ENCODE data around the gene HYAL3.
"Not testable (repeated sequence)": the region's sequence is repeated elsewhere in the genome, so short reads cannot be mapped to it uniquely, and the experiment has no call there.

The HYAL3 gene

GRCh38 chr3:50290161-50290641, 9.0 kb downstream of the HYAL3 start:
- no peak for TF ChIP-seq CTCF (IDR thresholded peaks at IDR 0.05; ENCODE audit: insufficient read depth, low read length, missing control alignments)
- POLR2A ChIA-PET, result interaction anchor here (1.5 kb wide), 1 partner anchor 10 kb away, joined by 6 read pairs; no protein-coding TSS in a partner anchor
- DNase-seq (ENCODE audit: low read depth, low spot score), result no peak
- no peak overlapping the region for H3K4me3 ChIP-seq (ENCODE audit: low read depth, low read length)
- CTCF ChIA-PET, result interaction anchor here (1.0 to 7.0 kb wide), 5 partner anchors 8 to 97 kb away, joined by 3 to 31 read pairs (median 6); partner anchors contain the start of genes HYAL3 and NAA80

GRCh38 chr3:50289130-50289529, 10.1 kb downstream of the HYAL3 start:
- POLR2A ChIA-PET, result interaction anchor here (1.5 kb wide), 1 partner anchor 9 kb away, joined by 6 read pairs; no protein-coding TSS in a partner anchor
- CTCF ChIA-PET, result interaction anchor here (1.0 to 7.0 kb wide), 6 partner anchors 9 to 96 kb away, joined by 3 to 31 read pairs (median 6); partner anchors contain the start of genes HYAL3 and NAA80
- DNase-seq (ENCODE audit: low read depth, low spot score), result no peak
- H3K4me3 ChIP-seq (ENCODE audit: low read depth, low read length), result no peak overlapping the region
- no peak for TF ChIP-seq CTCF (IDR thresholded peaks at IDR 0.05; ENCODE audit: insufficient read depth, low read length, missing control alignments)

- no peak for TF ChIP-seq CTCF (IDR thresholded peaks at IDR 0.05; ENCODE audit: insufficient read depth, low read length, missing control alignments)
- no peak for DNase-seq (ENCODE audit: low read depth, low spot score)
- no peak overlapping the region for H3K4me3 ChIP-seq (ENCODE audit: low read depth, low read length)
- ChIA-PET POLR2A (no interaction called here), CTCF (interaction anchor here (1.3 to 7.0 kb wide), 6 partner anchors 10 to 95 kb away, joined by 4 to 31 read pairs (median 8); partner anchors contain the start of genes HYAL3, LSMEM2 and NAA80)
Measured at GRCh38 chr3:50288387-50289007, 10.7 kb downstream of the HYAL3 start.

DNA sequence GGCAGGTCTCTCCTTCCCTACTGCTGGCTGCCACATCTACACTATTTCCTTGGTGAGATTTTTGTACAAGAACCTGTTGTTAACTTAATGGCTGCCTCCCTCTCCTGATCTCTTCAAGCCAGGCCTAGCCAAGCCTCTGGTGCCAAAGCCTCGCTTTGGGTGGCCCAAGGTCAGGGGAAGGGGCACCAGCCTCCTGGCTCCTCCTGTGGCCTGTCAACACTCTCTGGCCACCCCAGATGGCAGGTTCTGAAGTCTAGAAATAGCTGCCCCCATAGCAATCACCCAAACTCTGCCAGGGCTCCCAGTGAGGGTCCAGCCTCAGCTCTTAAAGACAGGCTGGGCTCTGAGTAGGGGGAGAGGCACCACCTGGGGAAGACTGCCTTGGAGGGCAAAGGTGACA, 11.9 kb downstream of the HYAL3 start:
- no peak for DNase-seq (ENCODE audit: low read depth, low spot score)
- TF ChIP-seq CTCF (IDR thresholded peaks at IDR 0.05; ENCODE audit: insufficient read depth, low read length, missing control alignments), result no peak
- POLR2A ChIA-PET, result no interaction called here
- H3K4me3 ChIP-seq (ENCODE audit: low read depth, low read length), result no peak overlapping the region
- CTCF ChIA-PET, result interaction anchor here (1.0 to 7.0 kb wide), 6 partner anchors 8 to 94 kb away, joined by 3 to 31 read pairs (median 3); partner anchors contain the start of genes LSMEM2 and SEMA3B

GRCh38 chr3:50286322-50287227, 12.6 kb downstream of the HYAL3 start:
- no peak for TF ChIP-seq CTCF (IDR thresholded peaks at IDR 0.05; ENCODE audit: insufficient read depth, low read length, missing control alignments)
- ChIA-PET CTCF (interaction anchor here (1.0 to 1.9 kb wide), 5 partner anchors 8 to 60 kb away, joined by 3 to 9 read pairs (median 3); partner anchors contain the start of genes LSMEM2 and SEMA3B), POLR2A (no interaction called here)
- H3K4me3 ChIP-seq (ENCODE audit: low read depth, low read length), result no peak overlapping the region
- DNase-seq (ENCODE audit: low read depth, low spot score), result no peak

GRCh38 chr3:50284121-50284520, 15.1 kb downstream of the HYAL3 start:
- H3K4me3 ChIP-seq (ENCODE audit: low read depth, low read length); POLR2A ChIA-PET; DNase-seq (ENCODE audit: low read depth, low spot score): not testable (repeated sequence)
- CTCF ChIA-PET, result interaction anchor here (0.6 to 40.0 kb wide), 5 partner anchors 10 to 91 kb away, joined by 3 to 1609 read pairs (median 11); partner anchors contain the start of genes GNAI2 and GNAT1
